SK-N-MC (cell line): ENCODE measurements around the gene RPL6.
A peak's percentile ranks its signal among the peaks of the same experiment; 100 is the strongest.
"Not testable (repeated sequence)": the region's sequence is repeated elsewhere in the genome, so short reads cannot be mapped to it uniquely, and the experiment has no call there.

Experiments used
- DNase-seq: peaks from one replicate; pipeline ENCODE4 v3.0.0-alpha.2; 2011; ENCODE audit warnings: low read depth, low spot score
- H3K27ac ChIP-seq: fragments of 200-600 bp; sonication (generic); 2 replicates; pipeline ENCODE4 v1.5.1; 2016; ENCODE audit warnings: mixed run types
- H3K36me3 ChIP-seq: fragments of 200-600 bp; sonication (generic); 2 replicates; pipeline ENCODE4 v1.6.1; 2017; ENCODE audit warnings: antibody characterized with exemption, low read length, mixed read lengths; ENCODE audit not compliant: insufficient read depth
- H3K4me3 ChIP-seq: fragments of 200-600 bp; sonication (generic); 2 replicates; pipeline ENCODE4 v1.5.1; 2016
- H3K9ac ChIP-seq: fragments of 200-600 bp; sonication (generic); 2 replicates; pipeline ENCODE4 v1.8.0; 2017; ENCODE audit warnings: mixed run types, mixed read lengths; ENCODE audit not compliant: insufficient read length
- H3K9me3 ChIP-seq: fragments of 200-600 bp; sonication (generic); 2 replicates; pipeline ENCODE4 v1.6.1; 2017; ENCODE audit warnings: low read depth, mild to moderate bottlenecking, antibody characterized with exemption, low read length, moderate library complexity, mixed read lengths
- EZH2 ChIP-seq: fragments of 200-600 bp; sonication (generic); IDR thresholded peaks from one replicate; pipeline ENCODE4 v1.6.1; 2017; ENCODE audit warnings: antibody characterized with exemption
- FOXP2 ChIP-seq: optimal IDR thresholded peaks from 2 replicates; pipeline ENCODE3; 2011; ENCODE audit warnings: mild to moderate bottlenecking, moderate library complexity; ENCODE audit not compliant: insufficient read depth; ENCODE audit errors: extremely low read length, control extremely low read depth
- POLR2AphosphoS5 ChIP-seq: IDR thresholded peaks from 2 replicates; pipeline ENCODE4 v1.6.1; 2012; ENCODE audit warnings: mild to moderate bottlenecking, low read depth, low read length, borderline replicate concordance

RPL6 gene

GRCh38 chr12:112424126-112424525, 14.7 kb upstream of the RPL6 start:
- Histone ChIP-seq H3K27ac (no peak overlapping the region), H3K9ac (no peak overlapping the region), H3K4me3 (no peak overlapping the region), H3K36me3 (peaks cover 13% of the 10 kb centered on the region), H3K9me3 (no peaks in the 10 kb centered on the region)
- no peak for DNase-seq
- TF ChIP-seq POLR2AphosphoS5 (no peak), EZH2 (no peak), FOXP2 (no peak)

DNA sequence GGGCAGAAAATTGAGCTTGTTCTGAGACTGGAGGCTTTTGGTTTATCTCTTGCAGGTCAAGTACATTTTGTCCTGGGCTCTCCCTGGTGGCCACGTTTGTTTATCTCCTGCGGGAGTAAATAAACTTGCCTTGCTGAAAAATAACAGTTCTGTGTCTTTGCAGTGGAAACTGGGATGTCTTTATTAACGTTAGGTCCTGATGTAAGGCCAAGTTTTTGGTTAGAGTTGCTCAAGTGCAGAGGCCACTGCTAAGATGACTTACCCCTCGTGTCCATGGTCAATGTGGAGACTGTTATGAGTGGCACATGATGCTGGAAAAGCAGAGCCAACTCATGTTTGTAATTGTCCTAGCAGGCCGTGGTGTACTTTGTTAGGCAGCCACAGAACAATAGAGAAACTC, 13.1 kb upstream of the RPL6 start:
- DNase-seq: no peak
- Histone ChIP-seq H3K27ac (no peak overlapping the region), H3K36me3 (peaks cover 13% of the 10 kb centered on the region), H3K4me3 (no peak overlapping the region), H3K9ac (no peak overlapping the region), H3K9me3 (no peaks in the 10 kb centered on the region)
- TF ChIP-seq FOXP2: no peak
- no peak for TF ChIP-seq POLR2AphosphoS5
- no peak for TF ChIP-seq EZH2

DNA sequence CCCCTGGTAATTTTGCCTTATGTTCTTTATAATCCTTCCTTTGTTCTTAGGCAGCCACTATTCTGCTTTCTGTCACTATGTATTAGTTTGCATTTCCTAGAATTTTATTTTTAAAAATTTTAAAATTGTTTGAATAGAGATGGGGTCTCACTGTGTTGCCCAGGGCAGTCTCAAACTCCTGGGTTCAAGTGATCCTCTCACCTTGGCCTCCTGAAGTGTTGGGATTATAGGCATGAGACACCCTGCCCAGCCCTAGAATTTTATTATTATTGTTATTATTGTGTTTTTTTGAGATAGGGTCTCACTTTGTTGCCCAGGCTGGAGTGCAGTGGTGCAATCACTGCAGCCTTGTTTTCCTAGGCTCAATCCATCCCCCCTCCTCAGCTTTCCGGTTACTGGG, 12.0 kb upstream of the RPL6 start:
- Histone ChIP-seq H3K27ac (no peak overlapping the region), H3K9ac (no peak overlapping the region), H3K9me3 (no peaks in the 10 kb centered on the region), H3K4me3 (no peak overlapping the region), H3K36me3 (peaks cover 13% of the 10 kb centered on the region)
- DNase-seq: no peak
- TF ChIP-seq EZH2: no peak
- no peak for TF ChIP-seq POLR2AphosphoS5
- TF ChIP-seq FOXP2: no peak

DNA sequence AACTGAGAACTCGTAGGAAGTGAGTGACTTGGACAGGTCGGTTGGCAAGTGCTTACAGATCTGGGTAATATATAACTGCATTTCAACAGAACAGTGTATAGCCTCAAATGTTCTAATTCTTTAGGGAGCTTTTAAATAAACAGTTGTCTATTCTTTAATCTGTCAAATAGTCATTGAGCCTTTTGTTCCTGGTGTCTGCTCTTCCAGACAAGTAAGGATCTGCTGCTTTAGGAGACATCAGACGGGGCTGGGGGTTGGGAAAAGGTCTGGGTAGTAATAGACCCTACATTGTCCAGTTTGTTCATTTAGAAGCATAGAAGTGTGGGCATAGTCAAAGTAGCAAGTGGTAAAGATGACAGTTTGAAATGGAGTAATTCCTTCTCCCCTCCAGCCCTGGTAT, 11.3 kb upstream of the RPL6 start:
- DNase-seq: no peak
- H3K9ac ChIP-seq: no peak overlapping the region
- TF ChIP-seq EZH2: no peak
- TF ChIP-seq POLR2AphosphoS5: no peak
- TF ChIP-seq FOXP2: no peak
- peak overlapping the region; percentile 100 for H3K4me3 ChIP-seq
- peaks cover 8% of the 10 kb centered on the region for H3K36me3 ChIP-seq
- H3K9me3 ChIP-seq: no peaks in the 10 kb centered on the region
- H3K27ac ChIP-seq: 0 out of 2 replicates have a peak overlapping the region, but pooled peaks have one; percentile 26

GRCh38 chr12:112419297-112420133, 10.1 kb upstream of the RPL6 start:
- Histone ChIP-seq H3K9ac (peak overlapping the region; percentile 94), H3K27ac (peak overlapping the region; percentile 84), H3K9me3 (no peaks in the 10 kb centered on the region), H3K4me3 (peak overlapping the region; percentile 100), H3K36me3 (peaks cover 6% of the 10 kb centered on the region; the same call in 1 of the 2 replicates)
- DNase-seq: no peak
- no peak for TF ChIP-seq FOXP2
- no peak for TF ChIP-seq EZH2
- no peak for TF ChIP-seq POLR2AphosphoS5

- TF ChIP-seq POLR2AphosphoS5 (peak; percentile 94), EZH2 (no peak), FOXP2 (no peak)
- Histone ChIP-seq H3K36me3 (peaks cover 6% of the 10 kb centered on the region; the same call in 1 of the 2 replicates), H3K9ac (peak within 1 kb of the TSS; percentile 94), H3K4me3 (peak within 1 kb of the TSS; percentile 100), H3K27ac (peak within 1 kb of the TSS; percentile 84), H3K9me3 (no peaks in the 10 kb centered on the region)
- no peak for DNase-seq
These were observed 9.3 kb upstream of the RPL6 start, which contains the start of gene PTPN11 for GRCh38 chr12:112418608-112419296. Gene PTPN11 (plus strand): TSS chr12:112418947. CDS start chr12:112419112, 165 bp downstream.

DNA sequence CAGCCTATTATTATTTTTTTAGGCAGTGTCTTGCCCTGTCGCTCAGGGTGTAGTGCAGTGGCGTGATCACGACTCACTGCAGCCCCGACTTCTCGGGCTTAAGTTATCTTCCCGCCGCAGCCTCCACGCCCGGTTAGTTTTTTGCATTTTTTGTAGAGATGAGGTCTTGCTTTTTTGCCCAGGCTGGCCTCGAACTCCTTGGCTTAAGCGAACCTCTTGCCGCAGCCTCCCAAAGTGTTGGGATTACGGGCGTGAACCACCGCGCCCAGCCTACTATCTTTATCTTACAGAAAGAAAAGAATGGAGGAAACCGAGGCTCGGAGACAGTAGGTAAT, 8.8 kb upstream of the RPL6 start:
- DNase-seq: no peak
- Histone ChIP-seq H3K27ac (peak overlapping the region; percentile 84), H3K4me3 (peak overlapping the region; percentile 100), H3K9ac (peak overlapping the region; percentile 94), H3K36me3 (peaks cover 6% of the 10 kb centered on the region; the same call in 1 of the 2 replicates), H3K9me3 (no peaks in the 10 kb centered on the region)
- TF ChIP-seq POLR2AphosphoS5 (no peak), EZH2 (no peak), FOXP2 (no peak)

GRCh38 chr12:112415457-112415856, 6.1 kb upstream of the RPL6 start:
- H3K36me3 ChIP-seq, DNase-seq, H3K9me3 ChIP-seq: not testable (repeated sequence)

More at GRCh38 chr12:112415457-112415856, 6.1 kb upstream of the RPL6 start:
- not testable (repeated sequence) for H3K4me3 ChIP-seq, H3K9ac ChIP-seq, H3K27ac ChIP-seq
